LNCaP clone FGC (cell line): ENCODE results near the gene ZRANB1.

ENCODE experiments used
- DNase-seq: peaks from one replicate; pipeline ENCODE4 v3.0.0-alpha.2; 2011; ENCODE audit warnings: low read depth
- H3K4me3 ChIP-seq: 2 replicates; pipeline ENCODE4 v1.5.1; 2011; ENCODE audit warnings: mild to moderate bottlenecking, low read depth, low read length, control low read depth
- CTCF ChIP-seq: IDR thresholded peaks from 2 replicates; pipeline ENCODE4 v1.5.1; 2012; ENCODE audit warnings: mild to moderate bottlenecking; ENCODE audit not compliant: control insufficient read depth, insufficient read depth; ENCODE audit errors: extremely low read depth

The ZRANB1 gene

GRCh38 chr10:125037145-125037877 lies 95.4 kb downstream of the ZRANB1 start:
- no peak for TF ChIP-seq CTCF
- no peak for DNase-seq

More at GRCh38 chr10:125037145-125037877, 95.4 kb downstream of the ZRANB1 start:
- no peak overlapping the region for H3K4me3 ChIP-seq
